Measurements from ENCODE around the gene KIAA0408. TPM values are rescaled to one million over a fixed set of nuclear protein-coding genes. Genes with fewer than 3 reads are reported as not detected.
"Not testable (repeated sequence)": the region's sequence is repeated elsewhere in the genome, so short reads cannot be mapped to it uniquely, and the experiment has no call there.

KIAA0408 gene
- total RNA-seq, 2 experiments from 2014 or later: 0.44 to 0.46 TPM

DNA sequence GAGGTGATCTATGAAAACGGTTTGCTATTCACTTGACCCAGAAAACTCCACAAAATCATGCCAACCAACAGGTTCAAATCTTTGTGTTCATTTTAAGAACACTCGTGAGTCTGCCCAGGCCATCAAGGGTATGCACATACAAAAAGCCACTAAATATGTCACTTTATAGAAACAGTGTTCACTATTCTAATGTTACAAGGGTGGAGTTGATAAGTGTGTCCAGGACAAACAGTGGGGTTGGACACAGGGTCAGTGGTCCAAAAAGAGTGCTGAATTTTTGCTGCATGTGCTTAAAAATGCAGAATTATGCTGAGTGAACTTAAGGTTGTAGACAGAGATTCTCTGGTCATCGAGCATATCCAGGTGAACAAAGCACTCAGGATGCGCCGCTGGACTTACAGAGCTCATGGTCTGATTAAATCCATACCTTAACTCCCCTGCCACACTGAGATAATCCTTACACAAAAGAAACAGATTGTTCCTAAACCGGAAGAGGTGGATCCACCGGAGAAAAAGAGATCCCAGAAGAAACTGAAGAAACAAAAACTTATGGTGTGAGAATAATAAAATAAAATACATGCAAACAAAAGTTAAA is 23.5 kb downstream of the KIAA0408 start:
- POLR2A ChIA-PET: interaction anchor here (0.6 kb wide), 2 partner anchors 215 to 1244 kb away, joined by 3 read pairs; no protein-coding TSS in a partner anchor
- no peaks in the 10 kb centered on the region for H3K4me1 ChIP-seq (ENCODE audit: insufficient read depth, low read length, poor library complexity, severe bottlenecking)

DNA sequence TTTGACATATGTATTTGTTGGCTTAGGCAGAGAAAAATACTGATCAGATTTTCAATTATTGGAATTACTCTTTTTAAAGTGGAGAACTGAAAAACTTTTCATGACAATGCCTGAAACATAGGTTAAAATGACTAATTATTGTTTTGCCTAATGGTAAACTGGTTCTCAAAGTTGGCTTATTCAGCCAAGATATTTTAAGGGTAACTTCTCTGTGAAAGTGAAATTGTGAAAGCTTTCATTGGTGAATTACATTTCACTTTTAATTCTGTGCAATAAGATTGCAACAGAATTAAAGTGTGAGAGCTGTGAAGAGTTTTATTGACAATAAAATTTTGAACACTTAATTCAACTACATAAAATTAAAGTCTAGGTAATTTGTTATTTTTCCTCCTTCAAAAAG is 24.5 kb downstream of the KIAA0408 start:
- TF ChIP-seq, protein P1, sequence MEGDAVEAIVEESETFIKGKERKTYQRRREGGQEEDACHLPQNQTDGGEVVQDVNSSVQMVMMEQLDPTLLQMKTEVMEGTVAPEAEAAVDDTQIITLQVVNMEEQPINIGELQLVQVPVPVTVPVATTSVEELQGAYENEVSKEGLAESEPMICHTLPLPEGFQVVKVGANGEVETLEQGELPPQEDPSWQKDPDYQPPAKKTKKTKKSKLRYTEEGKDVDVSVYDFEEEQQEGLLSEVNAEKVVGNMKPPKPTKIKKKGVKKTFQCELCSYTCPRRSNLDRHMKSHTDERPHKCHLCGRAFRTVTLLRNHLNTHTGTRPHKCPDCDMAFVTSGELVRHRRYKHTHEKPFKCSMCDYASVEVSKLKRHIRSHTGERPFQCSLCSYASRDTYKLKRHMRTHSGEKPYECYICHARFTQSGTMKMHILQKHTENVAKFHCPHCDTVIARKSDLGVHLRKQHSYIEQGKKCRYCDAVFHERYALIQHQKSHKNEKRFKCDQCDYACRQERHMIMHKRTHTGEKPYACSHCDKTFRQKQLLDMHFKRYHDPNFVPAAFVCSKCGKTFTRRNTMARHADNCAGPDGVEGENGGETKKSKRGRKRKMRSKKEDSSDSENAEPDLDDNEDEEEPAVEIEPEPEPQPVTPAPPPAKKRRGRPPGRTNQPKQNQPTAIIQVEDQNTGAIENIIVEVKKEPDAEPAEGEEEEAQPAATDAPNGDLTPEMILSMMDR (conservative IDR thresholded peaks at IDR 0.05; ENCODE audit: low read length): no peak
- no peak for TF ChIP-seq EZH2phosphoT487 (IDR thresholded peaks at IDR 0.05; ENCODE audit: borderline replicate concordance, low read depth, low read length)
- H3K9me2 ChIP-seq (ENCODE audit: insufficient read depth, low read length): no peaks in the 10 kb centered on the region
- H3K27ac ChIP-seq (ENCODE audit: low read depth, low read length, poor library complexity, severe bottlenecking): no peak overlapping the region
- H3K36me3 ChIP-seq (ENCODE audit: insufficient read depth, low read length): no peaks in the 10 kb centered on the region
- H3K4me2 ChIP-seq (ENCODE audit: low read length): no peak overlapping the region
- no peak for DNase-seq (ENCODE audit: low spot score)
- H4K20me1 ChIP-seq (ENCODE audit: insufficient read depth, low read length): no peaks in the 10 kb centered on the region
- ChIA-PET POLR2A (interaction anchor here (0.7 kb wide), 1 partner anchor 1627 kb away, joined by 5 read pairs; no protein-coding TSS in a partner anchor), CTCF (ENCODE audit: unreplicated experiment) (no interaction called here)
- no peaks in the 10 kb centered on the region for H3K9me3 ChIP-seq (ENCODE audit: low read length)
- H3K4me3 ChIP-seq (ENCODE audit: low read depth, low read length, poor library complexity, severe bottlenecking): no peak overlapping the region
- BruUV-seq (replicated peaks): no TSS peak
- no peak overlapping the region for H2AFZ ChIP-seq (ENCODE audit: low read length)
- H3K79me2 ChIP-seq (ENCODE audit: insufficient read depth, low read depth, low read length): no peaks in the 10 kb centered on the region
- H3K4me1 ChIP-seq (ENCODE audit: insufficient read depth, low read length, poor library complexity, severe bottlenecking): no peaks in the 10 kb centered on the region
- intact Hi-C loops (cut with micrococcal nuclease; ENCODE audit: unreplicated experiment): no loop called here

More for the DNA sequence above, 23.5 kb downstream of the KIAA0408 start:
- H3K4me3 ChIP-seq (ENCODE audit: low read depth, low read length, poor library complexity, severe bottlenecking): no peak overlapping the region
- no peaks in the 10 kb centered on the region for H3K36me3 ChIP-seq (ENCODE audit: insufficient read depth, low read length)
- H3K9me3 ChIP-seq (ENCODE audit: low read length): no peaks in the 10 kb centered on the region
- DNase-seq (ENCODE audit: low spot score): no peak
- BruUV-seq (replicated peaks): no TSS peak
- CTCF ChIA-PET (ENCODE audit: unreplicated experiment): no interaction called here
- no peaks in the 10 kb centered on the region for H4K20me1 ChIP-seq (ENCODE audit: insufficient read depth, low read length)
- no peaks in the 10 kb centered on the region for H3K9me2 ChIP-seq (ENCODE audit: insufficient read depth, low read length)
- H2AFZ ChIP-seq (ENCODE audit: low read length): no peak overlapping the region
- TF ChIP-seq, protein P1 (conservative IDR thresholded peaks at IDR 0.05; ENCODE audit: low read length): no peak
- H3K4me2 ChIP-seq (ENCODE audit: low read length): no peak overlapping the region
- no peak overlapping the region for H3K27ac ChIP-seq (ENCODE audit: low read depth, low read length, poor library complexity, severe bottlenecking)
- no peaks in the 10 kb centered on the region for H3K79me2 ChIP-seq (ENCODE audit: insufficient read depth, low read depth, low read length)
- intact Hi-C loops (cut with micrococcal nuclease; ENCODE audit: unreplicated experiment): no loop called here

GRCh38 chr6:127428562-127428961 is 30.6 kb downstream of the KIAA0408 start:
- DNase-seq (ENCODE audit: low spot score); H2AFZ ChIP-seq (ENCODE audit: low read length); H3K9me2 ChIP-seq (ENCODE audit: insufficient read depth, low read length); CTCF ChIA-PET (ENCODE audit: unreplicated experiment); intact Hi-C loops (cut with micrococcal nuclease; ENCODE audit: unreplicated experiment); H3K9me3 ChIP-seq (ENCODE audit: low read length); H4K20me1 ChIP-seq (ENCODE audit: insufficient read depth, low read length); H3K36me3 ChIP-seq (ENCODE audit: insufficient read depth, low read length); BruUV-seq (replicated peaks); H3K4me1 ChIP-seq (ENCODE audit: insufficient read depth, low read length, poor library complexity, severe bottlenecking); H3K27ac ChIP-seq (ENCODE audit: low read depth, low read length, poor library complexity, severe bottlenecking); POLR2A ChIA-PET; H3K79me2 ChIP-seq (ENCODE audit: insufficient read depth, low read depth, low read length); H3K4me2 ChIP-seq (ENCODE audit: low read length); H3K4me3 ChIP-seq (ENCODE audit: low read depth, low read length, poor library complexity, severe bottlenecking): not testable (repeated sequence)

Measured in OCI-LY7 (cell line).